Spleen (tissue), 7 donors: ENCODE results near the gene IRF2BP2.

Source experiments
- CTCF ChIP-seq, 11 experiments: fragments of 200-600 bp in 7 of 11; fragments of 450-650 bp in 4 of 11; sonication (generic) in 4 of 11; IDR thresholded peaks in 8 of 11; conservative IDR thresholded peaks in 3 of 11; 1 replicate in 7 of 11; 2 replicates in 4 of 11; pipeline versions ENCODE4 v1.4.0 to v1.8.0; 2016 to 2021; ENCODE audit warnings: antibody characterized with exemption in 11 of 11, inconsistent platforms in 4 of 11, mild to moderate bottlenecking in 1 of 11
- POLR2A ChIP-seq, 3 donors: fragments of 450-650 bp; IDR thresholded peaks; one replicate each; pipeline ENCODE4 v1.5.1; 2017; ENCODE audit warnings: antibody characterized with exemption in 3 of 3, mild to moderate bottlenecking in 1 of 3
- POLR2AphosphoS5 ChIP-seq, 3 donors: sonication (generic); formaldehyde crosslinking; IDR thresholded peaks; one replicate each; pipeline ENCODE4 v1.5.1; 2017; ENCODE audit warnings: antibody characterized with exemption in 3 of 3
- donor health status: DM: no; HTN: no; CAD: no; lungs with moderate emphysema.
- donor health status: DM: no; HTN: no; CAD: no.
- donor health status: DM: no; HTN: no; CAD: no.

- TF ChIP-seq CTCF (IDR thresholded peaks at IDR 0.05 in 8 of 11, conservative IDR thresholded peaks at IDR 0.05 in 3 of 11) (no peak), POLR2AphosphoS5 (IDR thresholded peaks at IDR 0.05) (no peak), POLR2A (IDR thresholded peaks at IDR 0.05) (no peak)
These were observed 5.2 kb downstream of the IRF2BP2 start for GRCh38 chr1:234604495-234605398.
